Body of pancreas (tissue), 4 donors: ENCODE data around the gene HSD11B2. TPM values are rescaled to one million over a fixed set of nuclear protein-coding genes. Genes with fewer than 3 reads are reported as not detected.

Experiments
- ATAC-seq: fragments of 150-250 bp; one replicate; pipeline ENCODE4 v1.9.1; 2016
- DNase-seq, 4 donors: peaks; one replicate each; pipeline ENCODE4 v3.0.0-alpha.2; 2019
- H3K27ac ChIP-seq, 4 donors: fragments of 200-600 bp; sonication (generic); 1 replicate in 3 of 4; 2 replicates in 1 of 4; pipeline versions ENCODE4 v1.5.1 to v1.6.1; 2016 to 2019; ENCODE audit warnings: mild to moderate bottlenecking in 1 of 4, mixed read lengths in 1 of 4, moderate library complexity in 1 of 4
- H3K27me3 ChIP-seq, 2 donors: fragments of 200-600 bp; sonication (generic); one replicate each; pipeline ENCODE4 v1.6.0; 2016; ENCODE audit warnings: mild to moderate bottlenecking in 1 of 2
- H3K36me3 ChIP-seq, 2 donors: fragments of 200-600 bp; sonication (generic); replicated peaks in 1 of 2; 2 replicates each; pipeline ENCODE4 v1.5.1; 2016; ENCODE audit warnings: low read depth in 2 of 2; ENCODE audit not compliant: insufficient read depth in 1 of 2
- H3K4me1 ChIP-seq: fragments of 200-600 bp; sonication (generic); one replicate; pipeline ENCODE4 v1.6.0; 2016
- H3K4me3 ChIP-seq, 2 donors: fragments of 200-600 bp; sonication (generic); 1 replicate in 1 of 2; 2 replicates in 1 of 2; pipeline ENCODE4 v1.5.1; 2016 to 2019
- H3K9me3 ChIP-seq, 3 donors: fragments of 200-600 bp; sonication (generic); 1 replicate in 2 of 3; 2 replicates in 1 of 3; pipeline ENCODE4 v1.5.1; 2016
- POLR2A ChIP-seq, 3 donors: fragments of 450-650 bp; IDR thresholded peaks; one replicate each; pipeline ENCODE4 v1.6.1; 2016; ENCODE audit warnings: antibody characterized with exemption in 3 of 3, mild to moderate bottlenecking in 2 of 3
- whole genome bisulfite sequencing, 2 donors: methylation state at CpG; one replicate each; pipeline ENCODE4 v1.1.5; 2017; 5-methylcytosine and 5-hydroxymethylcytosine counted together
- intact Hi-C: fragments of 100-400 bp; cut with DNase I; formaldehyde crosslinking; loops from one replicate; pipeline ENCODE4 v1.15.1; 2023
- total RNA-seq, 2 donors: library from RNA; depleted of rRNA; stranded (reverse); fragments of >200 nt; gene quantifications; one replicate each; pipeline ENCODE4 v1.1.0, GENCODE V29; 2016
- TF ChIP-seq, protein P1 (sequence below), 7 experiments: fragments of 450-650 bp in 4 of 7; fragments of 200-600 bp in 3 of 7; sonication (generic) in 3 of 7; IDR thresholded peaks; one replicate each; pipeline ENCODE4 v1.5.1; 2016 to 2019; ENCODE audit warnings: antibody characterized with exemption in 7 of 7

HSD11B2 gene
- total RNA-seq, 2 donors from 2014 or later, result 5.4 to 13.8 TPM

DNA sequence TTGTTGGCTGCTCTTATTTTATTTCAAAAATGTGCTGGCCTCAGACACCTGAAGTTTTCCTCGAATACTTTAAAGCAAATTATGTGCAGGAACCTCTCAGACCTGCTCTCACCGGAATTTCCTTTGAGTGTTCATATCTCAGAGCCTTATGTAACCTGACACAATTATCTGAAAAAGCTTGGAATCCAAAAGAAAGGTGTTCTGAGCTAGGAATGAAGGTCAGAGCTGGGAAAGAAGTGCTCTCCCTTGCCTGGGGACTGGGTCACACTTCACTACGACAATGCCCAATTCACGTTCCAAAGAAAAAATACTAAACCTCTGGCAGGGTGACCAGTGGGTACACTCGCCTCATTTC is 6.7 kb upstream of the HSD11B2 start:
- H3K27me3 ChIP-seq, result no peaks in the 10 kb centered on the region
- peaks cover 32% of the 10 kb centered on the region for H3K4me1 ChIP-seq
- intact Hi-C loops, result no loop called here
- TF ChIP-seq, protein P1, sequence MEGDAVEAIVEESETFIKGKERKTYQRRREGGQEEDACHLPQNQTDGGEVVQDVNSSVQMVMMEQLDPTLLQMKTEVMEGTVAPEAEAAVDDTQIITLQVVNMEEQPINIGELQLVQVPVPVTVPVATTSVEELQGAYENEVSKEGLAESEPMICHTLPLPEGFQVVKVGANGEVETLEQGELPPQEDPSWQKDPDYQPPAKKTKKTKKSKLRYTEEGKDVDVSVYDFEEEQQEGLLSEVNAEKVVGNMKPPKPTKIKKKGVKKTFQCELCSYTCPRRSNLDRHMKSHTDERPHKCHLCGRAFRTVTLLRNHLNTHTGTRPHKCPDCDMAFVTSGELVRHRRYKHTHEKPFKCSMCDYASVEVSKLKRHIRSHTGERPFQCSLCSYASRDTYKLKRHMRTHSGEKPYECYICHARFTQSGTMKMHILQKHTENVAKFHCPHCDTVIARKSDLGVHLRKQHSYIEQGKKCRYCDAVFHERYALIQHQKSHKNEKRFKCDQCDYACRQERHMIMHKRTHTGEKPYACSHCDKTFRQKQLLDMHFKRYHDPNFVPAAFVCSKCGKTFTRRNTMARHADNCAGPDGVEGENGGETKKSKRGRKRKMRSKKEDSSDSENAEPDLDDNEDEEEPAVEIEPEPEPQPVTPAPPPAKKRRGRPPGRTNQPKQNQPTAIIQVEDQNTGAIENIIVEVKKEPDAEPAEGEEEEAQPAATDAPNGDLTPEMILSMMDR (IDR thresholded peaks at IDR 0.05), result no peak
- TF ChIP-seq POLR2A (IDR thresholded peaks at IDR 0.05), result no peak
- no peaks in the 10 kb centered on the region for H3K9me3 ChIP-seq
- ATAC-seq (peak; percentile 49), DNase-seq (no peak)
- H3K27ac ChIP-seq, result peak overlapping the region in 3 of 4 donors; percentile 37 to 65 (median 59)
- H3K4me3 ChIP-seq, result no peak overlapping the region
- 6 to 21% methylated on average over 5 of the region's 5 CpGs for WGBS, 2 donors
- H3K36me3 ChIP-seq, result no peaks in the 10 kb centered on the region

DNA sequence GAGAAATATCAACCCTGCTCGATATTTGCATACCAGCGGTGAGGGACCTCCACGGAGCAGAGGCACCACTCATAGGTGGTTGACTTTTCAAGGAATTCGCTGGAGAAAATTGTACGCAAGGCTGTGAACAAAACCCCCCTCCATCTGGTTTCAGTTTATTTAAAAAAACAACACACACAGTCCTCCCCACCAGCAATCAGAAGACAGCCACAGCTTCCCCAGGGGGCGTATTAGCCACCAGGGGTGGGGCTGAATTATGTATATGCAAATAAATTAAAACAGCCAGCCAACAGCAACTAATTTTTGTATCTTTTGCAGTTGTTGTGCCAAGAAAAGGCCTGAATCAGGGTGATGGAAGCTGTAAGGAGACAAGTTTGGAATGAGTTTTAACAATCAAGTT is 5.9 kb upstream of the HSD11B2 start:
- 55 to 64% methylated on average over 6 of the region's 6 CpGs for WGBS, 2 donors
- no peak for ATAC-seq
- TF ChIP-seq, protein P1 (IDR thresholded peaks at IDR 0.05), result no peak
- no peak for TF ChIP-seq POLR2A (IDR thresholded peaks at IDR 0.05)
- no peaks in the 10 kb centered on the region for H3K36me3 ChIP-seq
- H3K4me1 ChIP-seq, result peaks cover 41% of the 10 kb centered on the region
- intact Hi-C loops, result loop anchor here (5.0 kb wide), 1 partner anchor 42 kb away; no protein-coding TSS in a partner anchor
- no peak overlapping the region for H3K4me3 ChIP-seq
- H3K9me3 ChIP-seq, result no peaks in the 10 kb centered on the region
- peak overlapping the region in 2 of 4 donors; percentile 59 to 65 for H3K27ac ChIP-seq
- no peaks in the 10 kb centered on the region for H3K27me3 ChIP-seq
- DNase-seq, result no peak

DNA sequence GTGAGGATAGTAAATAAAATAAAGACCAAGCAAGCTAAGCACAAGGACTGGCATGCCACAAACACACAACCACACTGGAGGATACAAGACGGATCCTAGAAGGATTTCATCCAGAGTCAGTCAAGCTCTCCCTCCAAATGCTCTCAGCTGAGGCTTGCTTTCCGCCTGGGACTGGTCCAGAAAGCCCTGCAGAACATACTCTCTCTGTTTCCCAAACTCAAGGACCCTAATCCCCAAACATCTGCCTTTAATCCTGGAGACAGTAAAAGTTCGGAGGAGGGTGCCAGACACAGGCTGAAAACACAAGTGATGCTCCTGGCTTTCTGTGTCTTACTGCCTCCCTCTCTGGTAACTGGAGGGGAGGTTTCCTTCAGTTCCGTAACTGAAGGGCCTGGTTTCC is 5.3 kb upstream of the HSD11B2 start:
- 74 to 91% methylated on average over 4 of the region's 4 CpGs for WGBS, 2 donors
- no peaks in the 10 kb centered on the region for H3K27me3 ChIP-seq
- H3K4me1 ChIP-seq, result peaks cover 46% of the 10 kb centered on the region
- TF ChIP-seq, protein P1 (IDR thresholded peaks at IDR 0.05), result no peak
- TF ChIP-seq POLR2A (IDR thresholded peaks at IDR 0.05), result no peak
- no peaks in the 10 kb centered on the region for H3K36me3 ChIP-seq
- DNase-seq, result no peak
- no peak for ATAC-seq
- no peak overlapping the region for H3K4me3 ChIP-seq
- no peak overlapping the region for H3K27ac ChIP-seq
- no peaks in the 10 kb centered on the region for H3K9me3 ChIP-seq
- intact Hi-C loops, result loop anchor here (5.0 kb wide), 1 partner anchor 42 kb away; no protein-coding TSS in a partner anchor

DNA sequence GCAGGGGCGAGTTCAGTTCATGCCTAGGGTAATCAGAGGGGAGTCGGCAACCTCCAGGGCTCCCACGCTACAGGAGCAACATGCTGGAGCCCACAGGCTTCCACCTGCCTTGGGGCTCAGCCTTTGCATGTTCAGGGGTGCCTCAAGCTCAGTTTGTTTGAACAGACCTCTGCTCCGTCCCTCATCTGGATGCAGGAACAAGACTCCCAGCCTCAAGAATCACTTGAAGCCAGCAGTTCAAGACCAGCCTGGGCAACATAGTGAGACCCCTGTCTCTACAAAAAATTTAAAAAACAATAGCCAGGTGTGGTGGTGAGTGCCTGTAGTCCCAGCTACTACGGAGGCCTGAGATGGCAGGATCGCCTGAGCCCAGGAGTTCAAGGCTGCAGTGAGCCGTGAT is 4.9 kb upstream of the HSD11B2 start:
- no peak for ATAC-seq
- intact Hi-C loops, result loop anchor here (5.0 kb wide), 1 partner anchor 41 kb away; no protein-coding TSS in a partner anchor
- Histone ChIP-seq H3K4me1 (peaks cover 47% of the 10 kb centered on the region), H3K4me3 (no peak overlapping the region), H3K9me3 (no peaks in the 10 kb centered on the region), H3K27me3 (no peaks in the 10 kb centered on the region), H3K36me3 (no peaks in the 10 kb centered on the region), H3K27ac (no peak overlapping the region)
- no peak for DNase-seq
- 78 to 85% methylated on average over 7 of the region's 7 CpGs for WGBS, 2 donors
- no peak for TF ChIP-seq POLR2A (IDR thresholded peaks at IDR 0.05)
- TF ChIP-seq, protein P1 (IDR thresholded peaks at IDR 0.05), result no peak

DNA sequence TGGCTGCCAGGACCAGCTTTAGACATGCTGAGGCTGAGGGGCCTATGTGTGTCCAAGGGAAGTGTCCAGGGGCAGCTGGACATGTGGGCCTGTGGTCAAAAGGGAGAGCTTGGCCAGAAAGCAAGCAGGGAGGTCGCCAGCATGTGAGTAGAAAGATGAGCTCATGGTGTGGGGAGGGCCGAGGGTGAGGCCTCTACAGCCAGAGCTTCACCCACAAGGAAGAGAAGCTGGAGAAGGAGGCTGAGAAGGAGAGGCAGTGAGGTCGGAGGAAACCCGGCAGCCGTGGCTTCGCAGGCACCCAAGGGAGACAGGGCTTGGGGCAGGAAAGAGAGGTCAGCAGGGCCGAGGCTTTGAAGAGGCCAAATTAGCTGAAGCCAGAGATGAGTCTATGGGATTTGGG is 4.0 kb upstream of the HSD11B2 start:
- ATAC-seq (no peak), DNase-seq (no peak)
- no peak overlapping the region for H3K27ac ChIP-seq
- intact Hi-C loops, result loop anchor here (5.0 kb wide), 1 partner anchor 40 kb away; no protein-coding TSS in a partner anchor
- 72 to 78% methylated on average over 7 of the region's 7 CpGs for WGBS, 2 donors
- no peaks in the 10 kb centered on the region for H3K9me3 ChIP-seq
- H3K4me1 ChIP-seq, result peaks cover 54% of the 10 kb centered on the region
- TF ChIP-seq POLR2A (IDR thresholded peaks at IDR 0.05), result no peak
- TF ChIP-seq, protein P1 (IDR thresholded peaks at IDR 0.05), result no peak
- H3K4me3 ChIP-seq, result no peak overlapping the region
- no peaks in the 10 kb centered on the region for H3K36me3 ChIP-seq
- H3K27me3 ChIP-seq, result no peaks in the 10 kb centered on the region
